Activated naive CD8-positive, alpha-beta T cell treated with anti-CD3 and anti-CD28 coated beads, Interleukin-2, amount 50 U/mL, for 24 hours (primary cell): Measurements from ENCODE around the gene LCN2.

ENCODE experiments used
- ATAC-seq: fragments of 150-1000 bp; cut with Tn5 transposase; one replicate; pipeline ENCODE4 v1.10.0; 2021
- DNase-seq: peaks from one replicate; pipeline ENCODE4 v3.0.0; 2021
- H3K27ac Mint-ChIP-seq: one replicate; pipeline ENCODE4 v1.8.0; 2021; ENCODE audit warnings: mild to moderate bottlenecking, mixed read lengths
- H3K27me3 Mint-ChIP-seq: one replicate; pipeline ENCODE4 v1.8.0; 2021; ENCODE audit warnings: mixed read lengths
- H3K36me3 Mint-ChIP-seq: one replicate; pipeline ENCODE4 v1.8.0; 2021; ENCODE audit warnings: low read depth, mixed read lengths
- H3K4me1 Mint-ChIP-seq: one replicate; pipeline ENCODE4 v1.8.0; 2021; ENCODE audit warnings: mixed read lengths
- H3K4me3 Mint-ChIP-seq: one replicate; pipeline ENCODE4 v1.8.0; 2021; ENCODE audit warnings: mild to moderate bottlenecking, moderate library complexity, mixed read lengths
- H3K9me3 Mint-ChIP-seq: one replicate; pipeline ENCODE4 v1.8.0; 2021; ENCODE audit warnings: mixed read lengths

The LCN2 gene

DNA sequence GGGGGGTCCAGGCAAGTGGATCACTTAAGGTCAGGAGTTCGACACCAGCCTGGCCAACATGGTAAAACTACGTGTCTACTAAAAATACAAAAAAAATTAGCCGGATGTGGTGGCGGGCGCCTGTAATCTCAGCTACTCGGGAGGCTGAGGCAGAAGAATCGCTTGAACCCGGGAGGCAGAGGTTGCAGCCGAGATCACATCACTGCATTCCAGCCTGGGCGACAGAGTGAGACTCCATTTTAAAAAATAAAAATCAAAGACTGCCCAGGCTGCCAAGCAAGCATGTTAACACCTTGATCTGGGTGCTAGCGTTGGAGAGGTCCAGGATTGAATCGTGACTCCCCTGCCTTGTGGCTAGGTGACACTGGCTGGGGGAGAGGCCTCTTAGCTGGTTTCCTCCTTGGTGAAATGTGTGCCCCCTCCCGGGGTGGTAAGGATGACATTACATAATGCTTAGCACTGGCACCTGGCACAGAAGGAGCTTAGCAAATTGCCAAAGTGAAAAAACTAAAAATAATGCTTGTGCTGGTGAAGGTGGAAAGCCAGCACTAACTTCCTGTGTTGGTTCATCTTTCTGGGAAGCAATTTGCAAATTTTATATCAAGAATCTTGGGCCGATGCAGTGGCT, 44.3 kb downstream of the LCN2 start:
- H3K4me1 Mint-ChIP-seq: peaks cover 29% of the 10 kb centered on the region
- H3K27ac Mint-ChIP-seq: no peak overlapping the region
- peaks cover 5% of the 10 kb centered on the region for H3K36me3 Mint-ChIP-seq
- no peak overlapping the region for H3K4me3 Mint-ChIP-seq
- H3K9me3 Mint-ChIP-seq: no peaks in the 10 kb centered on the region
- H3K27me3 Mint-ChIP-seq: peaks cover 4% of the 10 kb centered on the region
- no peak for DNase-seq
- no peak for ATAC-seq

DNA sequence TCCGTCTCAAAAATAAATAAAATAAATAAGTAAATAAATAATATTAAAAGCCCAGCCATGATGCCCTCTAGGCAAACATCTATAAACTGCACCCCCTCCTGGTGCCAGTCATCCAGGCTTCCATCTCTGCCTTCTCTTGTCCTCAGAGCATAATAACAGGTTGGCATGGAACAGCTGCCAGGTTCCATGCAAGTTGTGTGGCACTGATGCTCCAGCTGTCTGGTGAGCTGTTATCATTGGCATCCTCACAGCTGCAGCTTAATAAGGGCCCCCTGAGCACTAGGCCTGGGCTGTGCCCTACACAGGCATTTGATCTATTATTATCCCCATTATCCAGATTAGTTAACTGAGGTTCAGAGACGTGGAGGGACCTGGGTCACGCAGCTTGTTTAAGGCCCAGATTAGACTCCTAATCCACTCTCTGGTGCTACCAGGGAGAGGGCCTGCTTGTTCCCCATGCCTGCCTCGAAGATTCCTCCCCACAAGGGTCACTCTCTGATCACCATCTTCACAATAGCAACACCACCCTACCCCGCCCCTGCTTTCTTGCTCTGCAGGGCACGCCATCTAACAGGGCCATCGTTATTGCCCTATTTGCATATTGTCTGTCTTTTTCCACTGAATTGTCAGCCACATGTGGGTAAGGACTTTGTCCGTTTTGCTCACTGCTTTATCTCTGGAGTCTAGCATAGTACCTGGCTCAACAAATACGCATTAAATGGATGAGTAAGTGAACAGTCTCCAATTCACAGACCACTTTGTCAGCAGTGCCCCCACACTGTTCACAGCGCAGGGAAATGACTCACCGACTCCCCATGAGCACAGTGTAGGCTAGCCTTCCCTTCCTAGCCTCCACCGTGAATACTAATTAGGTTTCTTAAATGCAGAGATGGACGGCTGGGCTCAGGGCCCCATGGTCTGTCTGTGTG, 52.5 kb downstream of the LCN2 start:
- DNase-seq (peak; percentile 34), ATAC-seq (peak; percentile 79)
- no peaks in the 10 kb centered on the region for H3K36me3 Mint-ChIP-seq
- H3K4me1 Mint-ChIP-seq: peaks cover 24% of the 10 kb centered on the region
- H3K4me3 Mint-ChIP-seq: no peak overlapping the region
- peaks cover 8% of the 10 kb centered on the region for H3K27me3 Mint-ChIP-seq
- H3K27ac Mint-ChIP-seq: peak overlapping the region; percentile 59
- no peaks in the 10 kb centered on the region for H3K9me3 Mint-ChIP-seq

- Mint-ChIP-seq H3K4me1 (peaks cover 24% of the 10 kb centered on the region), H3K36me3 (no peaks in the 10 kb centered on the region), H3K27me3 (peaks cover 11% of the 10 kb centered on the region), H3K9me3 (no peaks in the 10 kb centered on the region), H3K4me3 (peak overlapping the region; percentile 53), H3K27ac (peak overlapping the region; percentile 59)
- DNase-seq (no peak), ATAC-seq (no peak)
Observed at GRCh38 chr9:128202648-128203023, 53.4 kb downstream of the LCN2 start.
